ENCODE data around the gene KRTAP2-1.

DNA sequence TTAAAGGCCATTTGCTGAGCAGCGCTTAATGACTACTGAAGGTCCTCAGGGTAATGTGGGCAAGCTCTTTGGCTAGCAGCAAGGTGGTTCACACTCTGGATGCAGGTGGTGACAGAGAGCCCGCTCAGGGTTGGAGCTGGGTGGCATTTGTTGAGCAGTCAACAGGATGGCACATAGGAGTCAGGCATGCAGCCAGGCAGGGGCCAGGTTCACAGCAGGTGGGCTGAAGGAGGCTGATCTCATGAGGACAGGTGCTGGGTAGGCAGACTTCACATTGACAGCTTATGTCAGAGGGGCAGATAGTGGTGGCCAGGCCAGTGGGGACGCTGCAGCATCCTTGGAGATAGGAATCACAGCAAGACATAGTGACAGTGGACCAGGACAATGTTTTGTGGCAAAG lies 42.7 kb downstream of the KRTAP2-1 start:
- no peak for TF ChIP-seq EZH2 (IDR thresholded peaks at IDR 0.05)
- TF ChIP-seq FOXP2 (optimal IDR thresholded peaks at IDR 0.05; ENCODE audit: control extremely low read depth, extremely low read length, insufficient read depth): no peak
